ENCODE measurements around the gene IL5RA.

DNA sequence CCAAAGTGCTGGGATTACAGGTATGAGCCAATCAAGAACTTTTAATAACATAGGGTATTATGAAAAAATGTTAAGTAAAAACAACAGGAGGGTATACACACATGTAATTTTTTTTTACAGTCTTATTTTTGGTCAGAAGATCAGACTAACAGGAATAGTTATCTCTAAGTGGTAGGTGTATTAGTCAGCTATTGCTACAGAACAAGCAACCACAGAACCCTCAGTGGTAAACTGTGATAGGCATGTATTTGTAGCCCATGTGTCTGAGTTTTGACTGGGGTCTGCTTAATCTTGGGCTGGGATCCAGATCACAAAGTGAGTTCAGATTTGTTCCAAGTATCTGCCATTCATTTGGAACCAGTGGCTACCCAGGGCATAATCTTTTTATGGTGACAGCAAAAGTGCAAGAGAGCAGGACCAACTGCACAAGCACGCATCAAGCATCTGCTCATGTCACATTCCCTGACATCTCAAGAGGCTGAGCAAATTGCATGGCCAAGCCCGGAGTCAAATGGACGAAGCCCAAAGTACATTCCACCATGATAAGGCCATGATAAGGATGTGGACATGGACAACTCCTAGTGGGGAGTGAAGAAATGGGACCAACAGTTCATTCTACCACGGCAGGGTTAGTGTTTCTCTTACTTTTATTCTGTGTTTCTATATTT lies 3.0 kb upstream of the IL5RA start:
- TF ChIP-seq, protein P1, sequence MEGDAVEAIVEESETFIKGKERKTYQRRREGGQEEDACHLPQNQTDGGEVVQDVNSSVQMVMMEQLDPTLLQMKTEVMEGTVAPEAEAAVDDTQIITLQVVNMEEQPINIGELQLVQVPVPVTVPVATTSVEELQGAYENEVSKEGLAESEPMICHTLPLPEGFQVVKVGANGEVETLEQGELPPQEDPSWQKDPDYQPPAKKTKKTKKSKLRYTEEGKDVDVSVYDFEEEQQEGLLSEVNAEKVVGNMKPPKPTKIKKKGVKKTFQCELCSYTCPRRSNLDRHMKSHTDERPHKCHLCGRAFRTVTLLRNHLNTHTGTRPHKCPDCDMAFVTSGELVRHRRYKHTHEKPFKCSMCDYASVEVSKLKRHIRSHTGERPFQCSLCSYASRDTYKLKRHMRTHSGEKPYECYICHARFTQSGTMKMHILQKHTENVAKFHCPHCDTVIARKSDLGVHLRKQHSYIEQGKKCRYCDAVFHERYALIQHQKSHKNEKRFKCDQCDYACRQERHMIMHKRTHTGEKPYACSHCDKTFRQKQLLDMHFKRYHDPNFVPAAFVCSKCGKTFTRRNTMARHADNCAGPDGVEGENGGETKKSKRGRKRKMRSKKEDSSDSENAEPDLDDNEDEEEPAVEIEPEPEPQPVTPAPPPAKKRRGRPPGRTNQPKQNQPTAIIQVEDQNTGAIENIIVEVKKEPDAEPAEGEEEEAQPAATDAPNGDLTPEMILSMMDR (IDR thresholded peaks at IDR 0.05): no peak
- TF ChIP-seq EP300 (IDR thresholded peaks at IDR 0.05) (no peak), POLR2A (IDR thresholded peaks at IDR 0.05) (no peak)

Measured in gastroesophageal sphincter (tissue), 3 donors.